OCI-M2 (cell line): ENCODE results near the gene PAPSS2.
"Not testable (repeated sequence)": the region's sequence is repeated elsewhere in the genome, so short reads cannot be mapped to it uniquely, and the experiment has no call there.

Source experiments
- DNase-seq: peaks from one replicate; lab custom pipeline; 2025; ENCODE audit not compliant: unreplicated experiment; lab: John Stamatoyannopoulos, UW

The PAPSS2 gene

DNA sequence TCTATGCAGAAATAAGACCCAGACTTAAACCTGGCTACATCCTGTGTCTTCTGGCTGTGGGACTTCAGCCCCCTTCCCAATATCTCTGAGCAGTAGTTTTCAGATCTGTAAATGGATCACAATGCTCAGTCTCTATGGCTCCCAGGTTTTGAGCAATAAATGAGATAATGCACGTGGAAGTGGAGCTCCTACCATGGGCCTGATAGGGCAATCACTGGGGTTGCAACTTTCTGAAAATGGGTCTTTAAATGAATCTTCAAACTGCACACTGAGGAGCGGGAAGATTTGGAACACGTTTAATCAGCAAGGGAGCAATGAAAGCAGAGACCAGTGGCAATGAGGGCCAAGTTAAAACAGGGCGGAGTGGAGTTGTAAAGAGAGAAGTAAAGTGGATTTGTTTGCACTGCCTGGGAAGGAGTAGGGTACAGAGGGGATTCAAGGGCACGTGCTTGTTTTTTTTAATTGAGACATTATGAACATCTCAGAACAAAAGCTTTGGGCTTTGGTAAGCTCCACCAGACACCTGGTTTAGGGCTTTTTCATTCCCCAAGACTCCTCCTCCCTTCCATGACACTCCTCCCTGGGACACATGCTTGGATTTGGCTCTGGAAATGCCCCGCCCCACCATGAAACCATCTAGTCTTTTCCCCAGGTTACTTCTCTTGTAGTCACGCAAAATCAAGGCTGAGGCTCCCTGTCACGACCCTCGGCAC, 42.7 kb downstream of the PAPSS2 start:
- no peak for DNase-seq

DNA sequence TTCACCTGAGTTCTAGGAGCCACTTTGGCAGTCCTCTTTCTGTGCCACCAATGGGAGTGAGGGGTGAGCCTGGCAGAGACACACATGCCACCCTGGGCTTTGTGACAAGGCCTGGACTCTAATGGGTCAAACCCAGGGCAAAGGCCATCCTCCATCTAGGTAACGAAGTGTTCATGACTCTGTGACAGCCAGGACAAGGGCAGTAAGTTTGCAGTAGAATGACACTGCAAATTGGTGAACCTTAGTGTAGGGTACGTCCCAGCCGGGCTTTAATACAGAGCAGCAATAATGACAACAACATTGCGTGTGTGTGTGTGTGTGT, 43.3 kb downstream of the PAPSS2 start:
- no peak for DNase-seq

DNA sequence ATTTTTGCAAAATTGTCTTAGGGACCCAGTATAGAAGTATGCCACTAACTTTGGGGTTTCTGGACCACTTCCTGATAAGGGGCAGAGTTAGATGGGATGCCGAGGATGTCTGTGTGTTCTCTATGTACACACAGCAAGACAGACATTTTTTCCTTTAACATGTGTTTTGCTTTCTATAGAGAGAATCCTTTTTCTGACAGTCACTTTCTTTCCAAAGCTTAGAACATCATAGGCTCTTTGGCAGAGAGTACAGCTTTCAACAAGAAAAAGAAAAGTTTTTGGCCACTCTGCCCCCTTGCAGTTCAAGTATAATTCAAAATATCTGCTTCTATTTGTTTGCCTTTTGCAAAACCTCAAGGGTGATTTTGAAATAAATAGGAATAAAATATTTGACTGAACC, 44.1 kb downstream of the PAPSS2 start:
- DNase-seq, result no peak

DNA sequence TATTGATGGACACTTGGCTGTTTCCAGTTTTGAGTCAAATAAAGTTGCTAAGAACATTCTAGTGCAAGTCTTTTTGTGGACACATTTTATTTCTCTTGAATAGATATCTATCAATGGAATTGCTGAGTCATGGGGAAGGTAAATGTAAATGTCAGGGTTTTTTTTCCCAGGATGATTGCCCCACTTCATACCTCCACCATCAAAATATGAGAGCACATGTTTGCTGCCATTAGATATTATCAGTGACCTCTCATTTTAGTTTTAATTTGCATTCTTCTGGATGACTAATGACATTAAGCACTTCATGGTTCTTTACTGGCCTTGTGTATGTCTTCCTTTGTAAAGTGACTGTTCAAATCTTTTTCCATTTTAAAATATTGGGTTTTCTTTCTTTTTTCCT, 45.7 kb downstream of the PAPSS2 start:
- DNase-seq, result no peak

DNA sequence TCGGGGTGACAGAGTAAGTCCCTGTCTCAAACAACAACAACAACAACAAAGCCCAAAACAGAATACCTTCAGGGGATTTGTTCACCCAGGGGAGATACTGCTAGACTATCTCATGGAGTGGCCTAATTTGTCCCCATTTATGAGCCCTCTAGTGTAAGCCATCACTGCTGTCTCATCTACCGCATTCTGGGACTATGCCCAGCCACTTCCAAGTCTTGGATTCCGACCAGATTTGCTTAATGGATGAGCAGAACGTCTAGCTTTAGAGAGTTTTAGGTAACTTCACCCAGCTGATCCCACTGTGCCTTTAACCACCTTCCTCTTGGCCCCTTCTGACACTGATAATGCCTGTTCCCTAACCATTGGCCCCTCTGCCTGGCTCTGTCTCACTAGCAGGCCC, 47.1 kb downstream of the PAPSS2 start:
- no peak for DNase-seq

DNA sequence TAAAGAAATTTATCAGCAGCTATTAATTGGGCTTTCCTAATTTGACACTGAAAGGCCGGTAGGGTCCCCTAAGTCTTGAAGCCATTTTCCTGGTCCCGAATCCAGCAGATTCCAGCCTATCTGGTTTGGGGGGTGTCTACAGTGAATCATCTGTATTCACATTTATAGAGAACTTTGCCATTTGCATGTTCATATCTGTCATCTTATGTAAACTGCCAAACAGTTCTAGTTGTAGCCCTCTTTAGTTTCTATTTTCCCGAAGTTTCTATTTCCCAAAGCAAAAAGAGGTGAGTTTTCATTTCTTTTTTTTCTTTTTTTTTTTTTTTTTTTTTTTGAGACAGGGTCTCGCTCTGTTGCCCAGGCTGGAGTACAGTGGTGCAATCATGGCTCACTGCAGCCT, 47.6 kb downstream of the PAPSS2 start:
- DNase-seq, result no peak

DNA sequence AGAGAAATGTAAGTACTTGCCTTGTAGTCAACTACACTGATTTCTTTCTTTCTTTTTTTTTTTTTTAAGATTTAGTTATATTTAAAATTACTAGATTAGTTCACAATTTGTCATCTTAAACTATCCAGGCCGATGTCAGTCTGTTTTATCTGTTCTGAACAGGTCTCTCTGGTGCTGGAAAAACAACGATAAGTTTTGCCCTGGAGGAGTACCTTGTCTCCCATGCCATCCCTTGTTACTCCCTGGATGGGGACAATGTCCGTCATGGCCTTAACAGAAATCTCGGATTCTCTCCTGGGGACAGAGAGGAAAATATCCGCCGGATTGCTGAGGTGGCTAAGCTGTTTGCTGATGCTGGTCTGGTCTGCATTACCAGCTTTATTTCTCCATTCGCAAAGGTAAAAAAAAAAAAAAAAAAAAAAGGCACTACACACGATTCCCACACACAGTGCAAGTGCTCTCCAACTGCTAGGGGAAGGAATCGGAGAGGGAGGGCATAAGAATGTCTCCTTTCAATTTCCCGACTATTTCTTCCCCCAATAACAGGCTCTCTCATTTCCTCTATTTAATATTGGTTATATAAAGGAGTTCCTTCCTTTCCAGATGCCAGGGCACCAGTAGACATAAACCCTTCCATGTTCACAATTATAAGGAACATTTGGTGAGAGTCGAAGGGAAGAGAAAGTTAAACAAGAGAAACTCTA, 53.4 kb downstream of the PAPSS2 start:
- no peak for DNase-seq

DNA sequence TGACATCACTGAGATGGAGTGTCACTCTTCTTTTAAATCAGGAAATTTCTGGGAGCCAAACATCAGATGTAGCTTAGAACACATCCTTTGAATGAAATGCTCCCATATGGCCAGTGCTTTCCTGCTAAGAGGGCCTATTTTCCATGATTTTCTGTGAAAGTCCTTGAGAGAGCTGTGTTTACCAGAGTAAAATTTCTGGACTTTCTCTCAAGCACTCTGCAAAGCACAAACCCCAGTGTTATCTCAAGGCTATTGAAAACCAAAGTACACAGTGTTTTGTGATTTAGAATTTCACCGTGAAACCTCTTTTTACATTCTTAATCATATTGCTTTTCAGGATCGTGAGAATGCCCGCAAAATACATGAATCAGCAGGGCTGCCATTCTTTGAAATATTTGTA, 54.0 kb downstream of the PAPSS2 start:
- no peak for DNase-seq

DNA sequence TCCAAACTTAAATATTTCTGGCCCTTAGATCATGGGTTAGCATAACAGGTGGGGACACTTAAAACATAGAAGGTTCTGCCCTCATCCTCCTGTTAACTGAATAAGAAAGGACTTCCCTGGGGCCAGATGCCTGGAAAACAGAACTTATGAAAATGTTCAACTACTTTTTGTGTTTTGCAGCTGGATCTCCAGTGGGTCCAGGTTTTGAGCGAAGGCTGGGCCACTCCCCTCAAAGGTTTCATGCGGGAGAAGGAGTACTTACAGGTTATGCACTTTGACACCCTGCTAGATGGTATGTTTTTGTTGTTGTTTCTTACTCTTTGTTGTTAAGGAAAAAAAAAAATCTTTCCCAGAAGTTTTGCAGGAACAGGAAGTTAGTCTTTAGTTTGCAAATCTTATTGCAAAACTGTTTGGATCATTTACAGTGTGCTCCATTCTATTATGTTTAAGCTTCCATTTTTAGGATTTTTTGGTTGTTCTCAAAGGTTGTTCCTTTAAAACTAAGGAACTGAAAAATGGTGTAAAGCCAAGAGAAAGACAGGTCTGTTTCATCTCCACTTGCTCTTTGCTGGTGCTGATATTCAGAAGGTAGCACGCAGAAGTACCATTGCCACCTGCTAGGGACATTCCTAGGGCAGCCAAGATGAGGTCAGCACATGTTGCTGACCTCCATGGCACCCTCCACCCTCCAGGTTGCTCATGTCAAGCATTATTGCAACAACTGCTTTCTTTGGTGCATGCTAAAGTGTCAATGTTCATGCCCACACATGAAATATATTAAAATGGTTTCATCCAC, 56.1 kb downstream of the PAPSS2 start:
- DNase-seq, result no peak

DNA sequence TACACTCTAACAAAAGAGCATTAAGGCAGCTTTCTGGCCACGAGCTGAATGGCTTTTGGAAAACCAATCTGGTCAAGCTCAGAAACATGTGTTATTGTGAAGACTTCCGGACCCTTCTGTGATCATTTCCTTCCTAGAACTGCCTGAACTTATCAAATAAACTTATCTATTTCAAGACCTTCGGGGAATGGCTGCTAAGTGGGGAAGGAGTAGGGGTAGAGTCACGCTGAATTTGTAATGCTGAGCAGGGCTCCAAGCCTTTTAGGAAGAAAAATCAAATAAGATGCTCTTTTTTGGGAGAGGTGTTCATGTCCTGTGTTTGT, 56.6 kb downstream of the PAPSS2 start:
- no peak for DNase-seq

DNA sequence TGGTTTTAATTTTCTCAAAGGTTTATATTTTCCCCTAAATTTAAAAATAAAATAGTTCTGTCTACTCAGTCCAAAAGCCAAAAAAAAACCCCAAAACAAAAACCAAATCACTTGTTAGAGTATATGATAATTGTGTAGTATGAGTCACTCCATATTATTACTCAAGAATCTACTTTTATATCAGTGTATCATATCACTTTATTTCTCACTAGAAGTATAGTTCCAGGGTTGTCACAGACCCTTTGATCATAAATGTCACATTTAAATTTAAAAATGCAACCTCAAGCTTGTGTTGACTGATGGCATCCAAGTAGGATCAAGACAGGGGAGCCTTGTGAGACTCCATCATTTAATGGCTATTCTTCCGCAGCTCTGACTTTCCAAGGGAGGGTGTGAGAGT, 61.0 kb downstream of the PAPSS2 start:
- DNase-seq, result no peak

DNA sequence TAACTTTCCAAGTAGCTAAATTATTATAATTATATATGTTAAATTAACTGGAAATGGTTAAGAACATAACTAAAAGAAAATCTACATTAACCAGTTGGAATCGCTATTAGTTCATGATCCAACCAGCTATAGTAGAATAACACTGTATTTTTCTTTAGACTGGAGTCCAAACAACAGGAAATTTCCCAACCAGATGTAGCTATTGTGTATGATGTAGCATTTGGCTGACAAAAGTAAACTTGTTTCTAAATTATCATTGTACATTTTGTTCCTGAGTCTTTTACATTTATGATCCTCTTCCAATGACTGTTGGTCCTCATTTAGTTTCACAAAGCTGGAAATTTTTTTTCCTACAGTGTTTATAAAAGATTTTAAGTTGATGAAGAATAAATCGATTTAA, 62.1 kb downstream of the PAPSS2 start:
- DNase-seq, result no peak

DNA sequence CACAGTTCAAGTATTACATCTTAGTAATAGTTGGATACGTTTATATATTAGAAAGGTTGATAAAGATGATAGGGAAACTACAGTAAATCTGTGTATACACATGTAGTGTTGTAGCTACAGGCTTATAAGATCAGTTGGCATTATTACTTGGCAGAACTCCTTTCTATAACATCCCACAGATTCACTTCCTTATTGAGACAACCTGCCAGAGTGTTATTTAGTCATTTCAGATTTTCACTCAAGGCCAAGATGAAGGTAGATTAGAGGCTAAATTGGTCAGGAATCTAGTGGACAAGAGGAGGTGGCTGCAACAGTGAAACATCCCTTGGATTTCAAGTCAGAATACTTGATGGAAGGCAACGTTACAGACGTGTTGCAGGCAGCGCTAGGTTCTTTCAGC, 63.0 kb downstream of the PAPSS2 start:
- DNase-seq, result no peak

DNA sequence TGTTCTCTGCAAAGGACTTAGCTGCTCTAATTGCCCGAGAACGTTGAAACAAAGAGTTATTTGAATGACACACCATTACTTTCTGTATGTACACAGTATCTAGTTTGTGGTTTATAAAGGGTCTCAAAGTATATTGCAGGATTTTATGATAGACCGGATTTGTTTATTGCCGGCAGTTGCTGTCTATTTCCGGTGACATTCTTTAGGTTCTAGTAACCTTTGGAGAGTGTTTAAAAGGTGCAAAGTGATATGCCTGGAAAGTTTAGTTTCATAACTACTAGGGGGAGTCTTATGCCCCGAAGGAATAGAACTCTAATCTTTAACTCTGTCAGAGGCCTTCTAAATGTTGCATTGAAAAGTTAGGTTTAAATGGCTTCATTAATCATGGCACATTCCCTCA, 63.8 kb downstream of the PAPSS2 start:
- DNase-seq, result no peak

DNA sequence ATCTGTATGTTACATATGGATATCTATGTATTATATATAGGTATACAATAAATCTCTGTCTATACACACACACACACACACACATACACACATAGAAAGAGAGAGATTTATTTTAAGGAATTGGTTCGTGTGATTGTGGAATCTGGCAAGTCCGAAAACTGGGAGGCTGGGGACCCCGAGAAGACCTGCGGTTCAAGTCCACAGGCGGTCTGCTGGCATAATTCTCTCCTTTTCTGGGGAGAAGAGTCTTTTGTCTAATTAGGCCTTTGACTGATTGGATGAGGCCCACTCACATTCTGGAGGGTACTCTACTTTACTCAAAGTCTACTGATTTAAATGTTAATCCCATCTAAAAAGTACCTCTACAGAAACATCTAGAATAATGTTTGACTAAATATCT, 65.1 kb downstream of the PAPSS2 start:
- DNase-seq, result no peak

DNA sequence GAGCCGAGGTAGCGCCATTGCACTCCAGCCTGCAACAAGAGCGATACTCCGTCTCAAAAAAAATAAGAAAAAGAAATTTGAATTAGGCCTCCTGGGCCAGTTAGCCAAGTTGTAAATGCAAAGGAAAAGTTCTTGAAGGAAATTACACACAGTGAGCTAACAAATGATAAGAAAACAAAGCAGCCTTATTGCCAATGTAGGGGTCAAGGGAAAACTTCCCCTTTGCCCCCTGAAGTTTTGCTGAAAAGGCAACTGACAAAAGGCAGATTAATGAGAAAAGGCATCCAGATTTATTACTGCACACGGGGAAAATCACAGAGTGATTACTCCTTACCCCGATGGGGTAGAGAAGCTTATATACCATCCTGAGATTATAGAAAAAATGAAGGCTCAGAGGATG, 70.3 kb downstream of the PAPSS2 start:
- no peak for DNase-seq

DNA sequence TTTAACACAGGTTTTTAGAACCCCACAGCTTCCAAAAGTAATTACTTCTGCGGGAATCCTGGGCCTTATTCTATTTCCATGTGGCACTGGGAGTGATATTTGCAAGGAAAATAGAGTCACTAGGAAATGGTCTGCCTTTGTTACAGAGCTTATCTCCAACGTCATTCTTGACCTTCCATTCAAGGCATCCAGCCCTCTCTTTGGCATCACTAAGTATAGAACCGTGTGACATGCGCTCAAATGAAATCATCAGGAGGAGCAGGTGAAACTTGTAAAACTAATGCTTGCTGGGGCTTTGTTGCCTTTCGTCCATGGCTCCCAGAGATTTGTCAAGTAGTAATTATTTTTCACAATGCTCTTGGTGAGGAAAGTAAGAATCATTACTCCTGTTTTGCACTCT, 73.4 kb downstream of the PAPSS2 start:
- DNase-seq, result no peak

DNA sequence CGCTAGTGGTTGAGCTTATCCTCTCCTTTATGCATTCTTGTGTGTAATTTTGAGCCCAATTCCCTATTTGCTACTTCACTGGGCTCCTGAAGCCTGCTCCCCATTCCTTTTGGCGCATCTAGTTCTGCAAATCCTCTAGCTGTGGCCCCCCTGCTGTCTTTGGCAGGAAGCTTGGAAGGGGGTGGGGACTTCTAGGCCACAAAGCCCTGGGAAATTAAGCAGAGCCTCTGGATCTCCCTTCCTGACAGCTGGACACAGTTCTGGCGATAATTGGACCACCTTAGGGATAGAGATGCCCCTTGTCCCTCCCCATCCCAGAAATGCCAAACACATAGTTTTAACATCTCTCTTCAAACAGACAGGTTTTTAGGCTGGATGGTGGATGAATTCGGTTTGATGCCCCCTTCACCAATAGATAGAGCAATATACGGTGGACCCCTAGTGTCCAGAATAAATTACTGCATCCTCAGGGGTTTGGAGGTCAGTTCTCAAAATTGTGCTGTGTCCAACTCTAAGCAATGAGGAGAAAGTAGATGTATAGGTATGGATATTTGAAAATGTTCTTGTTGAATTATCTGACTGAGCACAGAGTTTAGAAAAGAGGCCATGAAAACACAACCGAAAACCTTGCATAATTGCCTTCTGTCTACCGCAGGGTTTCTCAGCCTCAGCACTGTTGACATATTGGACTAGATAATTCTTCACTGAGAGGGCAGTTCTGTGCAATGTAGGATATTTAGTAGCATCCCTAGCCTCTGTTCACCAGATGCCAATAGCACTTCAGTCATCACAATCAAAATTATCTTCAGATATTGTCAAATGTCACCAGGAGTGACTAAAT, 75.5 kb downstream of the PAPSS2 start:
- peak; percentile 20 for DNase-seq

DNA sequence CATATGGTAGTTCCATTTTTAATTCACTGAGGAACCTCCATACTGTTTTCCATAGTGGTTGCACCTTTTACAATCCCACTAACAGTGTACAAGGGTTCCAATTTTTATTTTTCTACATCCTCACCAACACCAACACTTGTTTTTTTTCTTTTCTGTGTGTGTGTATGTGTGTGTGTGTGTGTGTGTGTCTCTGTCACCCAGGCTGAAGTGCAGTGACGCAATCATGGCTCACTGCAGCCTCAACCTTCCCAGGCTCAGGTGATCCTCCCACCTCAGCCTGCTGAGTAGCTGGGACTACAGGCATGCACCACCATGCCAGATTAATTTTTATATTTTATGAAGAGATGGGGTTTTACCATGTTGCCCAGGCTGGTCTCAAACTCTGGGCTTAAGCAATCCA, 78.6 kb downstream of the PAPSS2 start:
- not testable (repeated sequence) for DNase-seq

DNA sequence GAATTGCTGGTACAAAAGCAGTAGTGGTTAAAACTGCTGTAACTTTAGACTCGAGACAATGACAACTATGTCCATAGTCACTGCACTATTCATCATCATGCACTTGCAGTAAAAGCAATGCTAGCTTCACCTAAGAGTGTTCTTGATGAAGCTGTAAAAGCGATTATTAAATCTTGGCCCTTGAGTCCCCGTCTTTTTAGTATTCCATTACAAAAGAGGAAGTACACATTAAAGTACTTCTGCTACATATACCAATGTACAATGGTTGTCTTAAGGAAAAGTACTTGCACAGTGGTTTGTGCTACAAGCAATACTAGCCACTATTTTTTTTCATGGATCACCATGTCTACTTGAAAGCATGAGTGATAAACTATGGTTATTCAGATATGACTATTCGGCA, 80.0 kb downstream of the PAPSS2 start:
- DNase-seq, result no peak

DNA sequence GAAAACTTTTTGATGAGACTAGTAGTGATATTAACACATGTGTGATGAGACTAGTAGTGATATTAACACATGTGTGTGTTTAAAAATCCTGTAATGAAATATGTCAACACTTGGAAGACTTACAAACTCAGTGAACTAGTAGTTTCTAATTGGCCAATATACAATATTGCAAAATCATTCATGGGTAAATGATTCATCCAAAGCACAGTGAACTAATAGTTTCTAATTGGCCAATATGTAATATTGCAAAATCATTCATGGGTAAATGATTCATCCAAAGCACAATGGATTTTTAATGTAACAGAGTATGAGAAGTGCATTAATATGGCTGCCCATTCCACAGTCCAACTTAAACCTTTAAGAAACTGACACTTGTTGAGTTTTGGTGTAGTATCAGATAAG, 80.6 kb downstream of the PAPSS2 start:
- no peak for DNase-seq
